Activated CD8-positive, alpha-beta memory T cell treated with anti-CD3 and anti-CD28 coated beads for 36 hours (primary cell): ENCODE data around the gene KRTAP9-9. TPM values are rescaled to one million over a fixed set of nuclear protein-coding genes. Genes with fewer than 3 reads are reported as not detected.
"Not testable (repeated sequence)": the region's sequence is repeated elsewhere in the genome, so short reads cannot be mapped to it uniquely, and the experiment has no call there.

Experiments used
- CTCF ChIA-PET: fragments of 350-600 bp; sonication (Branson Sonifier 250); formaldehyde crosslinking; loops from one replicate; lab custom pipeline; 2021; ENCODE audit warnings: antibody characterized with exemption; lab: Charles Lee
- POLR2A ChIA-PET: fragments of 350-600 bp; sonication (Branson Sonifier 250); formaldehyde crosslinking; loops from one replicate; lab custom pipeline; 2021; ENCODE audit warnings: antibody characterized with exemption; lab: Charles Lee
- total RNA-seq, 2 experiments: library from RNA; stranded (reverse); gene quantifications; one replicate each; pipeline ENCODE4 v1.2.3, GENCODE V29; 2021

KRTAP9-9 gene
- total RNA-seq, 2 experiments from 2014 or later: not detected

DNA sequence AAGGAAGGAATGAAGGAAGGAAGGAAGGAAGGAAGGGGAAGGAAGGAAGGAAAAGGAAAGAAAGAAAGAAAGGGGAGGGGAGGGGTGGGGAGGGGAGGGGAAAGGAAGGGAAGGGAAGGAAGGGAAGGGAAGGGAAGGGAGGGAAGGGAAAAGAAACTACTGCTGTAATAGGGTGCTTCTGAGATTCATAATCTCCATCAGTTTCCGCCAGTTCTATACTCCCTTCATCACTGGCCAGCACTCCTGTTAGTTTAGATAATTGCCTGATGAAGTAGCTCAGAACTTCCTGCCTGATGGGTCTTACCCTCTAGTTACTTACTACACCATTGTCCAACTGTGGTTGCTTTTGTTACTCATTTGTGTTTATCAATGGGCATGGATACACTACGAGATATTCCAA lies 8.0 kb downstream of the KRTAP9-9 start:
- ChIA-PET CTCF (interaction anchor here (0.6 kb wide), 1 partner anchor 28 kb away, joined by 3 read pairs; no protein-coding TSS in a partner anchor), POLR2A (no interaction called here)

DNA sequence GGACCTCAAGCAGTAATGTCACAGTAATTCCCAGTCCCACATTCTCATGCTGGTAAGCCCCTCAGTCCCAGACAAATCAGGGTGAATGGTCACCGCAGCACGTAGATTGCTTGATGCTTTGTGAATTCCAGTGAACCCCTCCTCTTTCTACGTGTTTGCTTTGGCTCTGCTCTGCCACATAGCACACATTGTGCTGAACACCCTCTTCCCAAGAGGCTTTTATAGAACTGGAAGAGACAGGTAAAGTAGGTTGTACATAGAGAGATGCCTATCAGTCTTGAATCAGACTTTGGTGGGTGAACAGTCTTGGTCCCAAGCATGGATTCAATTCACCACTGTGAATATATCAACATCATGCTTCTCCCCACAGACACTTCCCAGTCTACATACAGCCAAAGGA lies 9.4 kb downstream of the KRTAP9-9 start:
- ChIA-PET POLR2A (no interaction called here), CTCF (no interaction called here)

DNA sequence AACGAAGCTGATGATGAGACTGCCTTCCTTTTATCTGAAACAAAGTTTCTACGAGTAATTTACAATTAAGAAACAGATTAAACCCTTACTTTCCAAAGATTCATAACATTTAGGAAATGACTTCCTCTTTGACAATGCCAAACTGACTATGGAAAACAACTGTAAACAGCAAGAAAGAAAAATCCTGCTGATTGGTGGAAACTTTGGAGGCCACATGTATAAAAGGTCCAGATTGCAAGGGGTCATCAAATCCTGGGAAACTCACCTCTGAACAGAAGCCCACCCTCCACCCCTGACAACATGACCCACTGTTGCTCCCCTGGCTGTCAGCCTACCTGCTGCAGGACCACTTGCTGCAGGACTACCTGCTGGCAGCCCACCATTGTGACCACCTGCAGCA lies 9.9 kb downstream of the KRTAP9-9 start, which contains the start of gene KRTAP9-6:
TSS of gene KRTAP9-6 (plus strand) at position 301 of the 400 bp plus-strand sequence. CDS start at position 301, 0 bp downstream.
- ChIA-PET CTCF (no interaction called here), POLR2A (no interaction called here)

DNA sequence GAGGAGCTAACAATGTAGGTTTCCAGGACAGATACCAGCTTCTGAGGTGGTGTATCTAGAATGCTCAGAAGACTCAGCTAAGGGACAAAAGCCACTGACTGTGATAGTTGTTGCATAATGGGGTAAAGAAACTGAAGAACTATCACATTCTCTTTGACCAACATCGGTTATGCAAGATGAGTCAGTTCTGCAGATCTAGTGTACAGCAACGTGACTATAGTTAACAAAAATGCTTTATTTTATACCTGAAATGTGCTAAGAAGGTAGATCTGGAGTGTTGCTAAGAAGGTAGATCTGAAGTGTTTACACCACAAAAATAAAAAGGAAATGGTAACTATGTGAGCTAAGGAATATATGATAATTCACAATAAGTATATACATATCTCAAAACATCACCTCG lies 12.5 kb downstream of the KRTAP9-9 start:
- POLR2A ChIA-PET: no interaction called here
- CTCF ChIA-PET: no interaction called here

DNA sequence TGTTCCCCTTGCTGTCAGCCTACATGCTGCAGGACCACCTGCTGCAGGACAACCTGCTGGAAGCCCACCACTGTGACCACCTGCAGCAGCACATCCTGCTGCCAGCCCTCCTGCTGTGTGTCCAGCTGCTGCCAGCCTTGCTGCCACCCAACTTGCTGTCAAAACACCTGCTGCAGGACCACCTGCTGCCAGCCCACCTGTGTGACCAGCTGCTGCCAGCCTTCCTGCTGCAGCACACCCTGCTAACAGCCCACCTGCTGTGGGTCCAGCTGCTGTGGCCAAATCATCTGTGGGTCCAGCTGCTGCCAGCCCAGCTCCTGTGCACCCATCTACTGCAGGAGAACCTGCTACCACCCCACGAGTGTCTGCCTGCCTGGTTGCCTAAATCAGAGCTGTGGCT lies 16.1 kb downstream of the KRTAP9-9 start:
- POLR2A ChIA-PET, CTCF ChIA-PET: not testable (repeated sequence)

DNA sequence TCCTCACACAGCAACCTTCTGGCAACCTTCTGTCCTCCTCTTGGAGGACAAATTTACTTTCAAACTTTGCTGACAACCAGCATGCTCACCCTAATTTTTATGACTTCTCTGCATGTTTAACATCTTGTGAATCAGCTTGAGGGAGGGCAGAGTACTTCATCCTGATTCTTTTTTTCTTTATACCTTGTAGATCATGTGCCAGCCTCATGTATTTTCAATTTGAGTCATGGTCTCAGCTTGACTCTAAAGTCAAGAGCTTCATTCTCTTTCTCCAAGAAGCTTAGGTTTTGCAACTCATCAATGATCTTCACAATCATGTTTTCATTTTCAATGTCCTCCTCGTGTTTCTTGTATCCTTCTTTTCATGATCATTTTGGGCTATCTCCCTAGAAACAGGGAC lies 16.7 kb downstream of the KRTAP9-9 start:
- ChIA-PET POLR2A (no interaction called here), CTCF (no interaction called here)

DNA sequence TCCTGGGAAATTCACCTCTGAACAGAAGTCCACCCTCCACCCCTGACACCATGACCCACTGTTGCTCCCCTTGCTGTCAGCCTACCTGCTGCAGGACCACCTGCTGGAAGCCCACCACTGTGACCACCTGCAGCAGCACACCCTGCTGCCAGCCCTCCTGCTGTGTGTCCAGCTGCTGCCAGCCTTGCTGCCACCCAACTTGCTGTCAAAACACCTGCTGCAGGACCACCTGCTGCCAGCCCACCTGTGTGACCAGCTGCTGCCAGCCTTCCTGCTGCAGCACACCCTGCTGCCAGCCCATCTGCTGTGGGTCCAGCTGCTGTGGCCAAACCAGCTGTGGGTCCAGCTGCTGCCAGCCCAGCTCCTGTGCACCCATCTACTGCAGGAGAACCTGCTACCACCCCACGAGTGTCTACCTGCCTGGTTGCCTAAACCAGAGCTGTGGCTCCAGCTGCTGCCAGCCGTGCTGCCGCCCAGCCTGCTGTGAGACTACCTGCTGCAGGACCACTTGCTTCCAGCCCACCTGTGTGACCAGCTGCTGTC lies 20.5 kb downstream of the KRTAP9-9 start, which contains the start of gene KRTAP9-7:
TSS of gene KRTAP9-7 (plus strand) at position 51 of the 543 bp plus-strand sequence. CDS start at position 51, 0 bp downstream.
- POLR2A ChIA-PET: not testable (repeated sequence)
- CTCF ChIA-PET: interaction anchor here (0.7 kb wide), 1 partner anchor 221 kb away, joined by 3 read pairs; no protein-coding TSS in a partner anchor

DNA sequence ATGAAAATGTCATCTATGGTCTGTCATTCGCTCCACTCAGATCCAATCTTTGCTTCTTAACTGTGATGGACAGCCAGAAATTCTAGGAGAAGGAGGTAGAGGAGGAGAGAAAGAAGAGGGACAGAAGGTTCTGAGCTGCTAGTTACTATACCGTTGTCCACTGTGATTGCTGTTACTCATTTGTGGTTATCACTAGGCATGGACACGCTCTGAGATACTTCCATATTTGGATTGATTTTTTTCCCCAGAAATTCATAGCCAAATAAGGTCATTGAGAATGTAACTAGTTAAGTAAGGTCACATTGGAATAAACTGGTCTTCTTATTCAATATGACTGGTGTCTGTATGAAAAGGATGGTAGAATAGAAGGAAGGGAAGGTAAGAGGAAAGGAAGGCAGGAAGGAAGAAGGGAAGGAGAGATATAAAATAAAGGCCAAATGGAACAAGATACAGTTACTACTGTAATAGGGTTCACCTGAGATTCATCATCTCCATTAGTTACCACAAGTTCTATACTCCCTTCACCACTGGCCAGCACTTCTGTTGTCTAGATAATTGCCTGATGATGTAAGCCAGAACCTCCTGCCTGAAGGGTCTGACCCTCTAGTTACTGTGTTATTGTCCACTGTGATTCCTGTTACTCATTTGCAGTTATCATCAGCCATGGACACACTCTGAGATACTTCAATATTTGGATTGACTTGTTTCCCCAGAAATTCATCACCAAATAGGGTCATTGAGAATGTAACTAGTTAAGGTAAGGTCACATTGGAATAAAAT lies 23.2 kb downstream of the KRTAP9-9 start:
- ChIA-PET POLR2A (no interaction called here), CTCF (no interaction called here)

DNA sequence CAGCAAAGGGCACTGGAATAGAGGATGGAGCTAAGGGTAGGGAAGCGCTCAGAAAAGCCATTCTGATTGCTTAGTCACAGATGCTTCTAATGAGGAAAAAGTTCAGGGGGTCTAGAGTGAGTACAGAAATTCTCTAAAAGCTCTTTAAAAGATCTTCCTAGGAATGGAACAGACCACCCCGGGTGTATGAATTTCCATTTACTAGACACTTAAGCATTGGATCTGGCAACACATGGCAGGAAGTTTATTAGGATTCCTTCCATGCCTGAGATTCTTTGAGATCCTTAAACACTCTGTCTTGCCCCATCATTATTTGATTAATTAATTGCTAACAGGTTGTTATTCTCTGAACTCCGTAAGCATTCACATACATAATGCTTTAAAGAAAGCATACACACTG lies 28.9 kb downstream of the KRTAP9-9 start:
- ChIA-PET CTCF (no interaction called here), POLR2A (no interaction called here)

DNA sequence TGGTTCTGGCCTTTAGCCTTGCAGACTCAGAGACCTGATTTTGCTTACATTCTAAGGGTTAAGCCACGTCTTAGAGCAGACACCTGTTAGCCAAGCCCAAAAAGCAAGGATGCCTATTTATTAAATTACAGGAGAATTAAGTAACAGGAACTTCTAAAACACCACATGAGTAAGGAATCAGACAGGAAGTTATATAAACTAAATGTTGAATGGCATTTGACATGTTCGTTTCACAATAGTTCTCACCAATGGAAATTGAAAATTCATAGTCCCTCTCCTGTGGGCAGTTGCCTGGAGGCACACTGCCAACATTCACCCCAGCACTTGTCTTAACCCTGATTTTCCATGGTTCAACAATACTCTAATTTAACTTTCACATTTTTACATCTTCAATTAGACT lies 29.4 kb downstream of the KRTAP9-9 start:
- CTCF ChIA-PET: no interaction called here
- POLR2A ChIA-PET: no interaction called here

DNA sequence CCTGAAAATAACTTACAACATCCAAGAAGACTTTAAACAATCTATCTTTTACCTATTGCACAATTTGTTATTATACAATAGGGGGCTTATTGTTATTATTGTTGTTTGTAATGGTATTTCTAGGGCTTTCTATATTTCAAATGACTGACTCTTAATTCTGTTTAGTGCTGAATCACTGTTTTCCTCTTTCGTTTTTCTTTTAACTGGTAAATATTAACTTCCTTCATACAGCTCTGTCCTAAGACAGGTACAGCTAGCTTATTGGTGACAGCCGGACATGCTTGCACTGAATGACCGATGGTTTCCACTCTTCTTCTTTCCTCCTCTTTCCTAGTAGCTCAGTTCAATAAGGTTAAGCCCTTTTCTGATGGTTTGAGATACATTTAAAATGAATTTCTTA lies 31.9 kb downstream of the KRTAP9-9 start:
- ChIA-PET POLR2A (no interaction called here), CTCF (no interaction called here)

DNA sequence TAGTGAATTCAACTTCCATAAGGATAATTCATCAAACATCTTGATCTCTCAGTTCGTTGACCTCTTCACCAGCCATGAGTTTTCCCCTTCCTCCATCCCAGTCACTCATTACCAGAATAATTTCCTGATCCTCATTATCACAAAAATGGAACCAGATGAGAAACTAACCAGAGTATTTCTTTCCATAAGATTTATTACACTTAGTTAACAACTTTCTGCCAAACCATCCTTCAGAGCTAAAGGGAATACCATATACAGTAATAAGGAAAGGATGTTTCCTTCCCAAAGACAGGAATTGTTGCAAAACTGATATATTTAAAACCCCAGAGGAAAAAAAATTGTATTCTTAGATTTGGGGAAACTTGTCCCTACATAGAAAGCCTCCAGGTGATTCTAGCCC lies 38.8 kb downstream of the KRTAP9-9 start:
- POLR2A ChIA-PET: no interaction called here
- CTCF ChIA-PET: no interaction called here

DNA sequence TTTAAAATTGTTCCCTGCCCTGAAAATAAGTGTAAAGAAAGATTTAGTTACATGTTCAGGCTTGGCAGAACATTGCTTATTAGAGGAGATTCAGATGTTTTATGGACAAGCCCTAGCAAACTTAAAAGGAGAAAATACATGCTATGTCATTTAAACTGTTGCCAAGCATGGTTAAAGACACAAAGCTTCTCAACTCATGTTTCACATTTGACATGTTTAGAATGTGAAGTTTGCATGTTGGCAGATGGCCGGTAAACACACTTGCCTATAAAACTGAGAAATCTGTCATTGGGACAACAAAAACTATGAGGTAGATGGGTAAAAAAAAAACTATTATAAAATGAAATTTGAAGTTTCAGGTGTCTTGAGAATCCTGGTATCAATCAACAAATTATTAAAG lies 41.7 kb downstream of the KRTAP9-9 start:
- CTCF ChIA-PET: no interaction called here

DNA sequence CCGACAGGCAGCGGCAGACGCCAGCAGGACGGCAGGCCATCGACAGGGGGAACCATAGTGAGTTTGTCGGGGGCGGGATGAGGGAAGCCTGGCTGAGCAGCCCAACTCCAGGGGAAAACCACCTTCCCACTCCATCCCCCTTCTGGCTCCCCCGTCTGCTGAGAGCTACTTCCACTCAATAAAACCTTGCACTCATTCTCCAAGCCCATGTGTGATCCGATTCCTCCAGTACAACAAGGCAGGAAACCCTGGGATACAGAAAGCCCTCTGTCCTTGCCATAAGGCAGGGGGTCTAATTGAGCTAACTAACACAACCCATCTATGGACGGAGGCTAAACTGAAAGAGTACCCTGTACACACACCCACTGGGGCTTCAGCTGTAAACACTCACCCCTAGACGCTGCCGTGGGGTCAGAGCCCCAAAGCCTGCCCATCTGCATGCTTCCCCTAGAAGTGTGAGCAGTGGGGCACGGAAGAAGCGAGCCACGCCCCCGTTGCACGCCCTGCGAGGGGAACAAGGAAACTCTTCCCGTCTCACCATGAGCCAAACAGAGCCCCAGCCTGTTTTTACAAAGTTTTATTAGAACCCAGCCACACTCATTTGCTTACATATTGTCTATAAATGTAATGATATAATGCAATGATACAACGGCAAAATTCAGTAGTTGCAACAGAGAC lies 43.4 kb downstream of the KRTAP9-9 start:
- ChIA-PET POLR2A (no interaction called here), CTCF (no interaction called here)

More for the DNA sequence above, 41.7 kb downstream of the KRTAP9-9 start:
- POLR2A ChIA-PET: no interaction called here

DNA sequence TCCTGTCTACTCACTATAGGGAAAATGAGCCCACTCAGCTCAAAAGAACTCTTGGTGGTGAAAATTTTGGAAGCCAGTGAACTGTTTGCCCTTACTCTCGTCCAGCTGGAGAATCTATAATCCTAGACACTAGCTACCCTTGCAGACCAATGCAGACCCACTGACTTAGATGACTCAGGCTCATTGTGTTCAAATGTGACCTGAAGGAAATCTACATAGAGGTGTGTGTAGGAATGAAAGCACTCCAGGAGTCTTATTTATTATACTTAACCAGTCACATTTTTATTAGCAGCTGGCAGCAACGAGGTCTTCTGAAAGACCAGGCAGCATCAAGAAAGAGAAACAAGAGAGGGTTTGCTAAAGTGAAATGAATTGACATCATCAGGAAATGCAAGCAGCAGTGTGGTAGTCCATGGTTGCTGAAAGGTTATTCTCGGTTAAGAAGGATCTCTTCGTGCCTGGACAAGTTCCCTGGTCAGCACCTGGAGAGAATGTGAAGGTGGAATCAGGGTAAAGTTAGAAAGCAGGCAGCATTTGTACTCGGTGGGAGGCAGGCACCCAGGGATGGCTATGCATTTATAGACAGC lies 46.1 kb downstream of the KRTAP9-9 start:
- POLR2A ChIA-PET: interaction anchor here (0.6 kb wide), 1 partner anchor 48 kb away, joined by 3 read pairs; no protein-coding TSS in a partner anchor
- CTCF ChIA-PET: interaction anchor here (2.1 kb wide), 1 partner anchor 21 kb away, joined by 4 read pairs; no protein-coding TSS in a partner anchor

DNA sequence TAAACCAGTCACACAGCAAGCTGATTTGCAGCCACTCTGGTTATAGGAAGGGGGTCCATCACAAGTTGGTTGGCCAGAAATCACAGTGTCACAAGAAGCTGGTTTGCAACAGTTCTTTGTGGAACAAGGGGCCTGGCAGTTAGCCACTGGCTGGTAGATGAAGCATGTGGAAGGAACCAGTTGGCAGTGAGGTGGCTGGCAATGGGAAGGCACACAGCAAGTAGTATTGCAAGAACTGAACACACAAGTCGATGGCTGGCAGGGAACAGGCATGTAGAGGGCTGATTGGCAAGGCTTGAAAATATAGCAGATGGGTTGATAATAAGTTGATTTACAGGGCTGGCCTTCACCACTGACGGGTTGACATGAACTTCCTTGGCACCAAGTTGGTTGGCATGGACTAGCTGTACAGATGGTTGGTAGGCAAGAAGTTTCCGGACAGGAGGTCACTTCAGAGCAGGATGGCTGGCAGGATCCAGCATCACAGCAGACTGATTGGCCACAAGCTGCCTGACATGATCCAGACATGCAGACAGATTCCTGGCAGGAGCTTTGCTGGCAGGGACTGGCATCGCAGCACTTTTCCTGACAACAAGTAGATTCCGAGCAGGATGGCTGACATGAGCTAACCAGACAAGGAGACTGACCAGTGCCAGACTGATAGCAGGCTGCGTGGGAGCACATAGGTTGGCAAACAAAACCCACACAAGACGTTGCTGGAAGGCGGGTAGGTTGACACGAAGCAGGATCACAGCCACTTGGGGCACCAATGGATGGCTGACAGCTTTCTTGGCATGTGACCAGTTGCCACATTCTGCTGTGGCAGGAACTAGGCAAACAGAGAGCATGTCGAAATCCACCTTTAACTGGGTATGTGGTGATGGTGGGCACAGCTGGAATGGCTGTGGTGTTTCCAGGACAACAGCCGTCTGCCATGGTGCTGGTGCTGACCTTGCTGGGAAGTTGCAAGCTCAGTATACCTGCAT lies 47.0 kb downstream of the KRTAP9-9 start, which contains the start of gene KRTAP29-1:
TSS of gene KRTAP29-1 (minus strand) at position 936 of the 986 bp plus-strand sequence. CDS start at position 936, 0 bp downstream.
- POLR2A ChIA-PET: no interaction called here
- CTCF ChIA-PET: interaction anchor here (2.1 kb wide), 1 partner anchor 20 kb away, joined by 4 read pairs; no protein-coding TSS in a partner anchor

DNA sequence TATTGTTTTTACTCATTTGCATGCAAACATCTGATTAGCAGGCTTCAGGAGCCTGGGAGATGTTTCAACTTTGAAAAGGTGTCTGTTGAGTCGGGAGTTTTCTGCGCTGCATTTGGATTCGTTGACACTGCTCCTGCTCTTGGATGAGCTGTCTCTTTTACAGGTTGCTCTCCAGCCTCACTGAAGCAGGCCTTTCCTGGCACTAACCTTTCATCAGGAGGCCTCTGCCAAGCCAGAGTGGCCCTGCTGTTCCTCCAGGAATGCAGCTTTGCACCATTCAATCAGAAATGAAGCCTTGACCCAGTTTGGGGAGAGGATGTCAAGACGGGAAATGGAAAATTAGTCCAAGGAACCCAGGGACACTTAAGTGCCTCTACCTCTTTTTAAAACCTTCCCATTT lies 47.8 kb downstream of the KRTAP9-9 start:
- ChIA-PET POLR2A (no interaction called here), CTCF (no interaction called here)

DNA sequence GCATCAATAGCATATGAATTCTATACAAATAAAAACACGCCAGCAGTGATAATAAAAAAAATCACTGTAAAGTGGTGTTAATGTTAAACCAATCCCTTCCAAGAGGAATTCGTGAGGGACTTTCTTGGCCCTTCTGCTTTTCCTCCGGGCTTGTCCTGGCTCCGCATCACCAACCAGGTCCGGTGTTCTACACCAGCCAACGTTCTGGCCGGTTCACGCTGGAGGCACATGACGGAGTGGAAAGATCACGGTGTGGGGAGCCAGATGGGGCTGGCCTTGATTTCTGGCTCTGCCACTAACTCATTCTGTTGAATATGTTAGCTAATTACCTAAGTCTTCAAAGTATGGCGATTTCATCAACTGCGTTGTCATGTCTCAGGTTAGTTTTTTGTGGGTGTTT lies 48.9 kb downstream of the KRTAP9-9 start:
- ChIA-PET CTCF (interaction anchor here (1.0 kb wide), 1 partner anchor 18 kb away, joined by 4 read pairs; no protein-coding TSS in a partner anchor), POLR2A (no interaction called here)
